ENCODE measurements around the gene ACBD5.
"Not testable (repeated sequence)": the region's sequence is repeated elsewhere in the genome, so short reads cannot be mapped to it uniquely, and the experiment has no call there.

The ACBD5 gene

DNA sequence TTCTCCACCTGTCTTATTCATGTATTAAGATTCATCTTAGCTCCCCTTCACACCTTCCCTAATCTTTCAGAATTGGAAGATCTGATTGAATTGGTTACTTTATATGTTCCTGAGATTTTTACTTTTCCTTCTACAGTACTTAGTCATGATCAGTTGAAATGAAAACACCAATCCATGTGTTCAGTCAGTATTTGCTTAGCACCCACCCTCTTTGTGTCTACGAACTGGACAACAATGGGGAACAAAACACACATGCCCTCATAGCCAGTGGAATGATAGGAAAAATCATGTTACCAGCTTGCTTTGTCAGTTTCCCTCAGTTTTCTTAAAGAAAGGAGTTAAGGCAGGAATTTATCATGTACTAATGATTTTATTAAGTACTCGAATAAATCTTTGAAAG is 83.4 kb downstream of the ACBD5 start:
- TF ChIP-seq, protein P1, sequence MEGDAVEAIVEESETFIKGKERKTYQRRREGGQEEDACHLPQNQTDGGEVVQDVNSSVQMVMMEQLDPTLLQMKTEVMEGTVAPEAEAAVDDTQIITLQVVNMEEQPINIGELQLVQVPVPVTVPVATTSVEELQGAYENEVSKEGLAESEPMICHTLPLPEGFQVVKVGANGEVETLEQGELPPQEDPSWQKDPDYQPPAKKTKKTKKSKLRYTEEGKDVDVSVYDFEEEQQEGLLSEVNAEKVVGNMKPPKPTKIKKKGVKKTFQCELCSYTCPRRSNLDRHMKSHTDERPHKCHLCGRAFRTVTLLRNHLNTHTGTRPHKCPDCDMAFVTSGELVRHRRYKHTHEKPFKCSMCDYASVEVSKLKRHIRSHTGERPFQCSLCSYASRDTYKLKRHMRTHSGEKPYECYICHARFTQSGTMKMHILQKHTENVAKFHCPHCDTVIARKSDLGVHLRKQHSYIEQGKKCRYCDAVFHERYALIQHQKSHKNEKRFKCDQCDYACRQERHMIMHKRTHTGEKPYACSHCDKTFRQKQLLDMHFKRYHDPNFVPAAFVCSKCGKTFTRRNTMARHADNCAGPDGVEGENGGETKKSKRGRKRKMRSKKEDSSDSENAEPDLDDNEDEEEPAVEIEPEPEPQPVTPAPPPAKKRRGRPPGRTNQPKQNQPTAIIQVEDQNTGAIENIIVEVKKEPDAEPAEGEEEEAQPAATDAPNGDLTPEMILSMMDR (IDR thresholded peaks at IDR 0.05): no peak
- no peak overlapping the region for H3K27ac ChIP-seq
- H3K36me3 ChIP-seq (ENCODE audit: control insufficient read depth, insufficient read depth, low read length): no peaks in the 10 kb centered on the region
- H3K4me1 ChIP-seq: peaks cover 9% of the 10 kb centered on the region
- no peaks in the 10 kb centered on the region for H3K9me3 ChIP-seq (ENCODE audit: control insufficient read depth, low read length)
- no peak overlapping the region for H3K9ac ChIP-seq
- H2AFZ ChIP-seq: no peak overlapping the region
- no peak overlapping the region for H3K4me2 ChIP-seq (ENCODE audit: low read length)
- no peaks in the 10 kb centered on the region for H3K27me3 ChIP-seq (ENCODE audit: control insufficient read depth, insufficient read depth, low read length)
- H3K79me2 ChIP-seq: peaks cover 17% of the 10 kb centered on the region
- H3K4me3 ChIP-seq (ENCODE audit: low read depth, low read length): no peak overlapping the region

DNA sequence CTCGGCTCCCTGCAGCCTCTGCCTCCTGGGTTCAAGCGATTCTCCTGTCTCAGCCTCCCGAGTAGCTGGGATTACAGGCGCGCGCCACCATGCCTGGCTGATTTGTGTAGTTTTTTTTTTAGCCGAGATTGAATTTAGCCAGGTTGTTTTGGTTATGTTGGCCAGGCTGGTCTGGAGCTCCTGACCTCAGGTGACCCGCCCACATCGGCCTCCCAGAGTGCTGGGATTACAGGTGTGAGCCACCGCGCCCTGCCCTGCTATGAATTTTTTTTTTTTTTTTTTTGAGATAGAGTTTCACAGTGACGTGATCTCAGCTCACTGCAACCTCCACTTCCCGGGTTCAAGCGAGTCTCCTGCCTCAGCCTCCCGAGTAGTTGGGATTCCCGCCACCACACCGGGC is 84.0 kb downstream of the ACBD5 start:
- not testable (repeated sequence) for H2AFZ ChIP-seq; H3K36me3 ChIP-seq (ENCODE audit: control insufficient read depth, insufficient read depth, low read length); H3K27ac ChIP-seq; H3K4me1 ChIP-seq; H3K27me3 ChIP-seq (ENCODE audit: control insufficient read depth, insufficient read depth, low read length); H3K4me3 ChIP-seq (ENCODE audit: low read depth, low read length); H3K4me2 ChIP-seq (ENCODE audit: low read length); H3K9ac ChIP-seq; H3K9me3 ChIP-seq (ENCODE audit: control insufficient read depth, low read length)
- peaks cover 18% of the 10 kb centered on the region for H3K79me2 ChIP-seq

DNA sequence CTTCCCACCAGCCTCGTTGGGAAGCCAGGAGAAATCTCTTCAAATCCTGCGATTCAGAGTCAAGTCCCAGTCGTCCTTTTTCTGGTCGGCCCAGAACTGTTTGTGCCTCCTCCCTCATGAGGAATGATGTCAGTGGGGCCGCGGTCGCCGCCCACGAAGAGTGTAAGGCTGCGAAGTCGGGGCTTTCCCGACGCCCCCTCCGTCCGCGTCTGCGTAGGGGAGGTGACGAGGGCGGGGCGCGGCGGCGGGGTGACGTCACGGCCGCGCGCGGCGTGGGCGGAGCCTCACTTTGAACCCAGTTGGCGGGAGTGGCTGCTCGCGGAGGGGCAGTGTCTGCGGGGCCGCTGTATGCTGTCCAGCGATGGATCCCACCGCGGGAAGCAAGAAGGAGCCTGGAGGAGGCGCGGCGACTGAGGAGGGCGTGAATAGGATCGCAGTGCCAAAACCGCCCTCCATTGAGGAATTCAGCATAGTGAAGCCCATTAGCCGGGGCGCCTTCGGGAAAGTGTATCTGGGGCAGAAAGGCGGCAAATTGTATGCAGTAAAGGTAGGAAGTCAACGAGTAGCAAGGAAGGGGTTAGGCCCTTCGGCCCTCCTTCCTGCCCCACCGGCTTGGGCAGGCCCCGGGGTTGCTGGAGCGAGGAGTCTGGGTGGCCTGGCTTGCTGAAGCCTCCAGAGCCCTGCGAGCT is 85.4 kb downstream of the ACBD5 start, which contains the start of gene MASTL:
Gene MASTL, plus strand, starts transcription at position 287 of the 689 bp plus-strand sequence. Its CDS starts 75 bp downstream, at position 362.
- H3K4me1 ChIP-seq: peaks cover 9% of the 10 kb centered on the region
- H3K79me2 ChIP-seq: peaks cover 31% of the 10 kb centered on the region
- peak within 1 kb of the TSS; percentile 99 for H3K27ac ChIP-seq
- H3K9me3 ChIP-seq (ENCODE audit: control insufficient read depth, low read length): no peaks in the 10 kb centered on the region
- no peaks in the 10 kb centered on the region for H3K27me3 ChIP-seq (ENCODE audit: control insufficient read depth, insufficient read depth, low read length)
- peak within 1 kb of the TSS; percentile 99 for H3K4me2 ChIP-seq (ENCODE audit: low read length)
- peak within 1 kb of the TSS; percentile 100 for H3K4me3 ChIP-seq (ENCODE audit: low read depth, low read length)
- H2AFZ ChIP-seq: peak within 1 kb of the TSS; percentile 82
- TF ChIP-seq, protein P1 (IDR thresholded peaks at IDR 0.05): no peak
- H3K36me3 ChIP-seq (ENCODE audit: control insufficient read depth, insufficient read depth, low read length): no peaks in the 10 kb centered on the region
- peak within 1 kb of the TSS; percentile 86 for H3K9ac ChIP-seq

DNA sequence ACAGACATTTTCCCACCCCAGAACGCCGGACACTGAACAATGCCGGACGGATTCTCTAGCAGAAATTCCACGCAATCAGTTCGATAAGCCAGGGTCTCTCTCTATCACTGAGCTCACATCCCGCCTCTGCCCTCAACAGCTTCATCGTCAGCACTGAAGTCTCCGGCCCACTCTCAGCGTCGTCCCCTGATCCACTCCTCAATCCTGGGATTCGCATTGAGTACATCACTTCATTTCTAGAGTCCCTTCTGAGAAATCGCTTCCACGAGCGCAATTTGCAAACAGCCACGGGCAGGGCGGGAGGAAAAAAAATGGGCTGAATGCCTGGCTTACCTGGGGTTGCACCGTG is 86.8 kb downstream of the ACBD5 start:
- Histone ChIP-seq H3K4me1 (peaks cover 9% of the 10 kb centered on the region), H3K27ac (peak overlapping the region; percentile 99), H3K4me2 (ENCODE audit: low read length) (peak overlapping the region; percentile 99), H2AFZ (peak overlapping the region; percentile 82), H3K9me3 (ENCODE audit: control insufficient read depth, low read length) (no peaks in the 10 kb centered on the region), H3K9ac (peak overlapping the region; percentile 86), H3K36me3 (ENCODE audit: control insufficient read depth, insufficient read depth, low read length) (no peaks in the 10 kb centered on the region), H3K79me2 (peaks cover 35% of the 10 kb centered on the region), H3K27me3 (ENCODE audit: control insufficient read depth, insufficient read depth, low read length) (no peaks in the 10 kb centered on the region), H3K4me3 (ENCODE audit: low read depth, low read length) (peak overlapping the region; percentile 100)
- TF ChIP-seq, protein P1 (IDR thresholded peaks at IDR 0.05): no peak

DNA sequence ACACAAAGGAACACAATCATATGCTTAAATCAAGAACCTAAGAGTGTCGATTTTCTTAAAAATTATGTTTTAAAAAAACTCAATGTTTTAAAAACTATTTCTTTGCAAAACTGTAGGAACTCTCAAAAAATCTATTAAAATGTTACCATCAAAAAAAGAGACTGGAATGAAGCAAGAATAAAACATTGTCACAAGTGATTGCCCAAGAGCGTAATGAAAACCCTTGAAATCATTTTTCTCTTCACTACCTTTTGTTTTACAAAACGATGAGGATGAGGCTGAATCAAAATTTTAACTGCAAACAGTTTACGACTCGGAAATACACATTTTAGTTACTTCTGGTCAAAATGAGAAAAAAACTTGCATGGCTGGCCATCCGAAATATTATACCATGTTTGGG is 87.3 kb downstream of the ACBD5 start:
- Histone ChIP-seq H3K27me3 (ENCODE audit: control insufficient read depth, insufficient read depth, low read length) (no peaks in the 10 kb centered on the region), H3K4me2 (ENCODE audit: low read length) (peak overlapping the region; percentile 99), H3K27ac (peak overlapping the region; percentile 99)

More for the DNA sequence above, 87.3 kb downstream of the ACBD5 start:
- H3K9ac ChIP-seq: peak overlapping the region; percentile 86
- H2AFZ ChIP-seq: peak overlapping the region; percentile 82
- TF ChIP-seq, protein P1 (IDR thresholded peaks at IDR 0.05): no peak
- H3K4me3 ChIP-seq (ENCODE audit: low read depth, low read length): peak overlapping the region; percentile 100
- H3K79me2 ChIP-seq: peaks cover 36% of the 10 kb centered on the region
- no peaks in the 10 kb centered on the region for H3K36me3 ChIP-seq (ENCODE audit: control insufficient read depth, insufficient read depth, low read length)
- H3K4me1 ChIP-seq: peaks cover 9% of the 10 kb centered on the region
- H3K9me3 ChIP-seq (ENCODE audit: control insufficient read depth, low read length): no peaks in the 10 kb centered on the region

Measured in parathyroid adenoma (tissue), 2 donors.